A673 (cell line): Measurements from ENCODE around the gene MAST3. TPM values are rescaled to one million over a fixed set of nuclear protein-coding genes. Genes with fewer than 3 reads are reported as not detected.

Experiments
- BruUV-seq: library from RNA; stranded (reverse); fragments of 400-500 nt; replicated peaks from 2 replicates; lab custom pipeline; 2021; lab: Mats Ljungman, UMichigan
- CTCF ChIA-PET: fragments of 300-600 bp; sonication (Branson Sonifier 250); formaldehyde crosslinking; loops from one replicate; lab custom pipeline; 2022; ENCODE audit warnings: antibody characterized with exemption; lab: Charles Lee
- POLR2A ChIA-PET: fragments of 300-600 bp; sonication (Branson Sonifier 250); formaldehyde crosslinking; loops from one replicate; lab custom pipeline; 2022; ENCODE audit warnings: antibody characterized with exemption; ENCODE audit not compliant: low non-redundant PET; lab: Charles Lee
- DNase-seq: peaks from one replicate; pipeline ENCODE4 v3.0.0-alpha.2; 2015; ENCODE audit warnings: low spot score
- H3K27ac ChIP-seq: fragments of 200-600 bp; sonication (generic); 2 replicates; pipeline ENCODE4 v1.5.1; 2016; ENCODE audit warnings: mixed run types, low read depth, mild to moderate bottlenecking, mixed read lengths, antibody characterized with exemption, low read length; ENCODE audit not compliant: poor library complexity, severe bottlenecking
- H3K27me3 ChIP-seq: fragments of 200-600 bp; sonication (generic); replicated peaks from 2 replicates; pipeline ENCODE4 v1.6.1; 2017; ENCODE audit warnings: mixed run types, low read depth, mild to moderate bottlenecking, mixed read lengths, antibody characterized with exemption, low read length; ENCODE audit not compliant: insufficient read depth, poor library complexity
- H3K36me3 ChIP-seq: fragments of 200-600 bp; sonication (generic); 2 replicates; pipeline ENCODE4 v1.6.1; 2016; ENCODE audit warnings: mixed run types, mild to moderate bottlenecking, mixed read lengths, antibody characterized with exemption, low read length; ENCODE audit not compliant: insufficient read depth, poor library complexity, severe bottlenecking
- H3K4me1 ChIP-seq: fragments of 200-600 bp; sonication (generic); 2 replicates; pipeline ENCODE4 v1.6.1; 2017; ENCODE audit warnings: mixed run types, mild to moderate bottlenecking, mixed read lengths, antibody characterized with exemption, low read length; ENCODE audit not compliant: insufficient read depth, poor library complexity, severe bottlenecking
- H3K4me3 ChIP-seq: fragments of 200-600 bp; sonication (generic); 2 replicates; pipeline ENCODE4 v1.5.1; 2016; ENCODE audit warnings: low read depth, mixed run types, mild to moderate bottlenecking, mixed read lengths, low read length; ENCODE audit not compliant: poor library complexity, severe bottlenecking
- H3K9me3 ChIP-seq: fragments of 200-600 bp; sonication (generic); 2 replicates; pipeline ENCODE4 v1.6.1; 2016; ENCODE audit warnings: mixed run types, low read depth, mild to moderate bottlenecking, mixed read lengths, antibody characterized with exemption, low read length; ENCODE audit not compliant: poor library complexity, severe bottlenecking
- EZH2 ChIP-seq: fragments of 200-600 bp; sonication (generic); IDR thresholded peaks from 2 replicates; pipeline ENCODE4 v1.6.1; 2017; ENCODE audit warnings: borderline replicate concordance, low read depth, mild to moderate bottlenecking, mixed read lengths, antibody characterized with exemption, low read length; ENCODE audit not compliant: poor library complexity, severe bottlenecking
- intact Hi-C: fragments of 100-400 bp; cut with micrococcal nuclease; formaldehyde crosslinking; loops from one replicate; pipeline ENCODE4 v1.10.0; 2022; ENCODE audit not compliant: unreplicated experiment
- total RNA-seq: library from RNA; stranded (reverse); gene quantifications from 2 replicates; pipeline ENCODE4 v1.2.3, GENCODE V29; 2021
- TF ChIP-seq, protein P1 (sequence below): fragments of 300-800, 200-600 bp; sonication (generic); conservative IDR thresholded peaks from 2 replicates; pipeline ENCODE4 v1.5.1; 2017; ENCODE audit warnings: low read depth, mild to moderate bottlenecking, antibody characterized with exemption, low read length, moderate library complexity, mixed read lengths

Gene MAST3
- total RNA-seq, 1 experiment from 2014 or later = 5.1 TPM

DNA sequence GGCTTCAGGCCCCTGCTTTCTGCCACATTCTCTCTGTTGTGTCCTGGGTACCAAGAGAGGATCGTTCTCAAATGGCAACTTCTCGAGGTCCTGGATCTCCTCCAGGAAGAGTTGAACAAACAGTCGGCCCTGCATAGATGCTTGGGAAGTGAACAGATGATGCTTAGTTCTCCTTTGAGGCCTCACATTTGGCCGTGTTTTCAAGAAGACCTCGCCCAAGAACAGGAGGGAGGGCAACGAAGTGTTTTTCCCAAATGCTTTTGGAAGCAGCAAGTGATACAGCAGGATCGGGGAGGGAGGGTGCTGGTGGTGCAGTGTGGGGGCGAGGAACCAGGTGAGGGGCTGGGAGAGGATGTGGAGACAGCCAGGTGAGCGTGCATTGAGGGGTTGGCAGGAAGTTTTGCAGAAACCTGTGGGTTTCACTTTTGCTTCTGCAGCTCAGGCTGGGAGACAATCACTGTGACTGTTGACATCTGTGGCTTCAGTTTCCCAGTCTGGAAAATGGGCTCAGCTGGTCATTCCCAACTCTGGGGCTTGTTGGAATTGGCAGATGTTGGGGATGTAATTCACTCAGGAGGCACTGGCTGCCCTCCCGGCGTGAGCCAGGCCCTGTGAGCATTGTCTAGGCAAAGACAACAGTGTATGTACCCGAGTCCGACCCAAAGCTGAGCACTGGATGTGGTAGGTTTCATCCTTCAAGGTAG lies 21.6 kb downstream of the MAST3 start:
- no peak for TF ChIP-seq EZH2
- TF ChIP-seq, protein P1, sequence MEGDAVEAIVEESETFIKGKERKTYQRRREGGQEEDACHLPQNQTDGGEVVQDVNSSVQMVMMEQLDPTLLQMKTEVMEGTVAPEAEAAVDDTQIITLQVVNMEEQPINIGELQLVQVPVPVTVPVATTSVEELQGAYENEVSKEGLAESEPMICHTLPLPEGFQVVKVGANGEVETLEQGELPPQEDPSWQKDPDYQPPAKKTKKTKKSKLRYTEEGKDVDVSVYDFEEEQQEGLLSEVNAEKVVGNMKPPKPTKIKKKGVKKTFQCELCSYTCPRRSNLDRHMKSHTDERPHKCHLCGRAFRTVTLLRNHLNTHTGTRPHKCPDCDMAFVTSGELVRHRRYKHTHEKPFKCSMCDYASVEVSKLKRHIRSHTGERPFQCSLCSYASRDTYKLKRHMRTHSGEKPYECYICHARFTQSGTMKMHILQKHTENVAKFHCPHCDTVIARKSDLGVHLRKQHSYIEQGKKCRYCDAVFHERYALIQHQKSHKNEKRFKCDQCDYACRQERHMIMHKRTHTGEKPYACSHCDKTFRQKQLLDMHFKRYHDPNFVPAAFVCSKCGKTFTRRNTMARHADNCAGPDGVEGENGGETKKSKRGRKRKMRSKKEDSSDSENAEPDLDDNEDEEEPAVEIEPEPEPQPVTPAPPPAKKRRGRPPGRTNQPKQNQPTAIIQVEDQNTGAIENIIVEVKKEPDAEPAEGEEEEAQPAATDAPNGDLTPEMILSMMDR = no peak
- peak; percentile 30 for DNase-seq
- ChIA-PET CTCF (no interaction called here), POLR2A (no interaction called here)
- BruUV-seq = no TSS peak
- intact Hi-C loops = no loop called here
- H3K27me3 ChIP-seq = no peaks in the 10 kb centered on the region
- H3K36me3 ChIP-seq = no peaks in the 10 kb centered on the region
- peak overlapping the region; percentile 73 for H3K4me3 ChIP-seq
- peaks cover 11% of the 10 kb centered on the region for H3K4me1 ChIP-seq
- no peak overlapping the region for H3K27ac ChIP-seq
- no peaks in the 10 kb centered on the region for H3K9me3 ChIP-seq

DNA sequence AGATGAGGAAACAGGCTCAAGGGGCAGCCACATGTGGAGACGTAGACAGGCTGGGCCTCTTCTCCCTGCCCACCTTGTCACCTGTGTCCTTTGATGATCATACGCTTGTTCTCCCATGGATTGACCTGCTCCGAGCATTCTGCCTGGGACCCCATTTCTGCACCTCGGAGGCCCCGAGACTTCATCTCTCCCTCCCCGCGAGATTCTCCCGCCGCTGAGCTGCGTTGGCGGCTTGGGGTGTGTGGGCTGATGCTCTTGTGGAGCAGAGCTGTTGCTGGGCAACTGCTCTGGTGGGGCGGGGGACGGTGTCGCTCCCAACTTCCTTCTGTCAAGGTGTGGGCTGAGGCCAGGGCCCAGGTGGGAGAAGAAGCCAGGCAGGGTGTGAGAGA lies 22.1 kb downstream of the MAST3 start:
- Histone ChIP-seq H3K4me1 (peaks cover 11% of the 10 kb centered on the region), H3K9me3 (no peaks in the 10 kb centered on the region), H3K27ac (no peak overlapping the region), H3K4me3 (no peak overlapping the region), H3K27me3 (no peaks in the 10 kb centered on the region), H3K36me3 (no peaks in the 10 kb centered on the region)
- ChIA-PET CTCF (interaction anchor here (0.5 kb wide), 1 partner anchor 32 kb away, joined by 5 read pairs; no protein-coding TSS in a partner anchor), POLR2A (no interaction called here)
- no peak for DNase-seq
- intact Hi-C loops = no loop called here
- no TSS peak for BruUV-seq
- TF ChIP-seq EZH2 = no peak
- TF ChIP-seq, protein P1 = no peak

DNA sequence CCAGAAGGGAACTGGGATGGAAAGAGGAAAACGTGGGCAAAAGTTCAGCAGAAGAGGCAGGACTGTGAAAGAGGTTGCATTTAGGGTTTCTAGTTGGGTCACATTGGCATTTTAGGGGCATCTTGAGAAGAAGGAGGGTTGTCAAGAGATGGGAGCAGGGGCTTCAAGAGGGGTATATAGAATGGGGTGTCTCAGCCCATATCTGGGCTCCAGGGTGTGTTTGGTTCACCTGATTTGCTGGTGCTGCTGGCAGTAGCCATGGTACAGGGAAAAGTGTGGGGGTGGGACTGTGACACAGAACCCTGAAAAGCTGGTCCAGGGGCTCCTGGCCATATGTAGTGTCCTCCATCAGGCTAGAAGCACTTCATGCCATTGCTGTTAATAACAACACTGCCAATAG lies 22.5 kb downstream of the MAST3 start:
- no TSS peak for BruUV-seq
- intact Hi-C loops = no loop called here
- H3K36me3 ChIP-seq = no peaks in the 10 kb centered on the region
- TF ChIP-seq EZH2 = no peak
- TF ChIP-seq, protein P1 = no peak
- POLR2A ChIA-PET = no interaction called here
- H3K4me1 ChIP-seq = peaks cover 11% of the 10 kb centered on the region
- H3K27me3 ChIP-seq = no peaks in the 10 kb centered on the region
- CTCF ChIA-PET = interaction anchor here (0.5 kb wide), 1 partner anchor 32 kb away, joined by 5 read pairs; no protein-coding TSS in a partner anchor
- H3K27ac ChIP-seq = no peak overlapping the region
- no peak overlapping the region for H3K4me3 ChIP-seq
- H3K9me3 ChIP-seq = no peaks in the 10 kb centered on the region
- DNase-seq = no peak
